AG09309 (cell line): Measurements from ENCODE around the gene SYT1.
"Not testable (repeated sequence)": the region's sequence is repeated elsewhere in the genome, so short reads cannot be mapped to it uniquely, and the experiment has no call there.

Experiments used
- DNase-seq: peaks from one replicate; pipeline ENCODE4 v3.0.0-alpha.2; 2010; ENCODE audit warnings: low read depth
- H3K4me3 ChIP-seq: 2 replicates; pipeline ENCODE4 v1.5.1; 2011; ENCODE audit warnings: mild to moderate bottlenecking, low read depth, low read length, moderate library complexity; ENCODE audit not compliant: control insufficient read depth
- TF ChIP-seq, protein P1 (sequence below): IDR thresholded peaks from 2 replicates; pipeline ENCODE4 v1.5.1; 2011; ENCODE audit warnings: mild to moderate bottlenecking, low read depth, low read length, inconsistent platforms; ENCODE audit not compliant: insufficient read depth, control insufficient read depth; ENCODE audit errors: missing control alignments

The SYT1 gene

DNA sequence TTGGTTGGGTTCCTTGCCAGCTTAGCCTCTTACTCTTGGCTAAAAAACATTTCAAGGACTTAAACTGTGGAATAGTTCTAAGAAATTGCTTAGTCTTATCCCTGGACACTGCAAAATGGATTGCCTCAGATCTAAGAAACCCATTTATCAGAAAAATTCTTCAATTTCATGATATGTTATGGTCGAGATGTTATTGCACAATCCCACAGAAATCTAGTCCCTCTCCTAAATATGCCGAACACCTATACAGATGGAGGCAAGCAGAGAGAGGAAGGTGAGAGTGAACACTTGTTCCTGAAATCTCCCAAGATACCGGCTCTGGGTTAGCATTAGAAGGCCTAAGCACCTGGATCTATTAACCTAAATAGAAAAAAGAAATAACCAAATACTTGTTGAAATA is 559.0 kb downstream of the SYT1 start:
- TF ChIP-seq, protein P1, sequence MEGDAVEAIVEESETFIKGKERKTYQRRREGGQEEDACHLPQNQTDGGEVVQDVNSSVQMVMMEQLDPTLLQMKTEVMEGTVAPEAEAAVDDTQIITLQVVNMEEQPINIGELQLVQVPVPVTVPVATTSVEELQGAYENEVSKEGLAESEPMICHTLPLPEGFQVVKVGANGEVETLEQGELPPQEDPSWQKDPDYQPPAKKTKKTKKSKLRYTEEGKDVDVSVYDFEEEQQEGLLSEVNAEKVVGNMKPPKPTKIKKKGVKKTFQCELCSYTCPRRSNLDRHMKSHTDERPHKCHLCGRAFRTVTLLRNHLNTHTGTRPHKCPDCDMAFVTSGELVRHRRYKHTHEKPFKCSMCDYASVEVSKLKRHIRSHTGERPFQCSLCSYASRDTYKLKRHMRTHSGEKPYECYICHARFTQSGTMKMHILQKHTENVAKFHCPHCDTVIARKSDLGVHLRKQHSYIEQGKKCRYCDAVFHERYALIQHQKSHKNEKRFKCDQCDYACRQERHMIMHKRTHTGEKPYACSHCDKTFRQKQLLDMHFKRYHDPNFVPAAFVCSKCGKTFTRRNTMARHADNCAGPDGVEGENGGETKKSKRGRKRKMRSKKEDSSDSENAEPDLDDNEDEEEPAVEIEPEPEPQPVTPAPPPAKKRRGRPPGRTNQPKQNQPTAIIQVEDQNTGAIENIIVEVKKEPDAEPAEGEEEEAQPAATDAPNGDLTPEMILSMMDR, result no peak
- H3K4me3 ChIP-seq, result no peak overlapping the region
- no peak for DNase-seq

DNA sequence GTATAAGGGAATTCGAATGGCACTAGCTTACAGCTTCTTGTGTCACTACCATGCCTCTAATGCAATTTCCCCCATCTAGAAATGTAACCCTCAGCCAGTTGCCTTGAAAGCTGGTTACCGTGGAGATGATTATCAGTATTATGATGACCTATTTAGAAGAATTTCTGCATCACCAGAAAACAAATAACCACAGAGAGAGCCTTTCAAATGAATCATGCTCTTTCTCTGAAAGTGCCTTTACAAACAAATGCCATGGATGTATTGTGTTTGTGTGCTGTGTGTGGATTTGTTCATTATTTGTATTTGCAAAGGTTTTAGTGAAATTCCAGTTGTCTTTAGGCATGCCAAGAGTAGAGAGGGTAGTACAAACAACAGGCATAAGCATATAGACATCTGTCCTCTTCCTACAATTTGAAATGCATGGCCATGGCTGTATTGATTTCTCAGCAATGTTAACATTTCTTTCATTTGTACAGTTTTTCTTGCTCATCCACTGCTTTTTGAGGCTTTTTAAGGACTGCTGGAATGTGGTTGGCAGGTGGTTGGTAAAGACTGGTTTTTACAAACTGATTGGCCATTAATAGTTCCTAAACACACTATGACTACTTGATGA is 559.6 kb downstream of the SYT1 start:
- no peak overlapping the region for H3K4me3 ChIP-seq
- TF ChIP-seq, protein P1, result no peak
- peak; percentile 91 for DNase-seq

DNA sequence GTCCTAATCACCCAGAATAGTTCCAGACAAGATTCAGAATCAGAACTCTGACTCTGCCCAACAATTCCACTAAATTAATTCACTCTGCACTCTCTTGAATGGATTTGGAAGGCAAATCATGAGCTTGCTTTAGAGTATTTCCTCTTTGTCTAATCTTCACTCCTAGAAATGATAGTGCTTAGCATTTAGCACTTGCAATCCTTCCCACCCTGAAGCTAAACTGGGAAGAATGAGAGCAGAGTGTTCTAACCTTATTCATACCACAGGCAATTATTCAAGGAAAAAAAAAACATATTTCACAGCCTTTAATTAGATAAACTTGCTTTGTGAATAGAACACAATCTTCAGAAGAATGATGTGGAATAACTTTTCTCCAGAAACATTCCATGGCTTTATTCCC is 561.5 kb downstream of the SYT1 start:
- no peak for DNase-seq
- TF ChIP-seq, protein P1, result no peak
- H3K4me3 ChIP-seq, result no peak overlapping the region

DNA sequence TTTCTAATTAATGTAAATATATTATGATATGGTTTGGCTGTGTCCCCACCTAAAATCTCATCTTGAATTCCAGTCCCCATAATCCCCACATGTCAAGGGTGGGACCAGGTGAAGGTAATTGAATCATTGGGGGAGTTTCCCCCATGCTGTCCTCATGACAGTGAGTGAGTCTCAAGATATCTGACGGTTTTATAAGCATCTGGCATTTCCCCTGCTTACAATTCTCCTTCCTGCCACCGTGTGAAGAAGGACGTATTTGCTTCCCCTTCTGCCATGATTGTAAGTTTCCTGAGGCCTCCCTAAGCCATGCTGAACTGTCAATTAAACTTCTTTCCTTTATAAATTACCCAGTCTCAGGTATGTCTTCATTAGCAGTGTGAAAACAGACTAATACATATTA is 562.2 kb downstream of the SYT1 start:
- DNase-seq, result not testable (repeated sequence)

DNA sequence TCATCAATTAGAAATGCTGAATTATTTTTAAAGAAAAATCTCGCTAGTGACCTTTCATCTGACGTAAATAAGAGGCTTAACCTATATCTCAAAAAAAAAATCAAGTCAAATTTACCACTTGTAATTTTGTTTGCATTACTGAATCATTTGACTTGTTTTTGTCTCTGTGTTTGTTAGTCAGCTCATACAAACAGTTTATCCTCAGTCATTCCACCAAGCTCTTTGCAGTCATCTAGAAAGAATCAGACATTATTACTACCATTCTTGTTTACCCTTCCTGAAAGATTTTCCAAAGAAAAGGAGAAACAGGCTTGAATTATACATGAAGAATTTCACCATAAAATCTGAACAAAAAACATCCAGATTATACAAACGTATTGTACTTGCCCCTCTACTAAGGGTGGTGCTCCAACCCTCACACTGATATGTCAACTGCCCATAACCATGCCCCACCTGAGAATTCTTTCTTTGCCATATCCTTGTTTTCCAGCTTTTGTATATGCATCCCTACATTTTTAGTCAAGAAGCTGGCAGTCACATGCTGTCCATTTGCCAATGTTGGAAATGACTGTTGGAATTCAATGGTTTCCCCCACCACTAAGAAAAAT is 569.0 kb downstream of the SYT1 start:
- no peak overlapping the region for H3K4me3 ChIP-seq
- no peak for DNase-seq
- TF ChIP-seq, protein P1, result no peak

More for the DNA sequence above, 562.2 kb downstream of the SYT1 start:
- not testable (repeated sequence) for H3K4me3 ChIP-seq

DNA sequence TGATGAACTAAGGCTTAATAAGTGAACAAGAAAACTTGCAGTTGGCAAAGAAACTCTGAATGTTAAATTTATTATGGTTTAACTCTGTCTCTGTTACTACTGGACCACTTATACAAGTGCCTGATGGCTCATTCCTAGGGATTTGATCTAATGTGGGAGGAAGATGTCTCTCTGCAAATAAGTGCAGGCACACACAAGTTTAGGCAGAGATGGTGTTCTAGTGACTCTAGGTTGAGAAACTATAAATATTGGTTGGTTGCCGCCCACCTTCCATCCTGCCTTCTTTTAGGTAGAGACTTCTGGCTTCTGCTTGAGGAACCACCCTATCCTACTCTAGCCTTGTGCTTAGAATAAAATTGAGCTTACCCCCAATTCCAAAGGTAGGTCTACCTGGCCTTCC is 570.0 kb downstream of the SYT1 start:
- DNase-seq, result no peak
- TF ChIP-seq, protein P1, result no peak
- no peak overlapping the region for H3K4me3 ChIP-seq

DNA sequence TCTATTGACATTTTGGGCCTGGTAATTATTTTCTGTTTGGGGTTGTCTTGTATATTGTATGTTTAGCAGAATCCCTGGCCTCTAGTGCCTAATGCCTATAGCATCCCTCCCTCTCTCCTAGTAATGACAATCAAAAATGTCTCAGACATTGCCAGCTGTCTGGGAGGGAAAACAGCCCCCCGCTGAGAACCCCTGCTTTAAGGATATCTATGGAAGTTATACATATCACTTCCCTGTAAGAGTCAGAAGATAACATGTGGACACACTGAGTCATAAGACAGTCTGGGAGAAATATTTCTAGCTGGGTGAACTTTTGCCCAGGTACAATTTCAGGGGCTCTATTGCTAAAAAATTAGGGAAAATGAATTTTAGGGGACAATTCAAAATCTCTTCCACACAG is 571.2 kb downstream of the SYT1 start:
- no peak for DNase-seq
- no peak overlapping the region for H3K4me3 ChIP-seq
- TF ChIP-seq, protein P1, result no peak
